HuH-7.5 (cell line): Measurements from ENCODE around the gene TMEM175.

Source experiments
- DNase-seq: peaks from one replicate; pipeline ENCODE4 v3.0.0; 2011; ENCODE audit warnings: low spot score

The TMEM175 gene

GRCh38 chr4:1004071-1004418 lies 71.8 kb downstream of the TMEM175 start:
- no peak for DNase-seq

- no peak for DNase-seq
Measured at GRCh38 chr4:1004557-1005485, 72.6 kb downstream of the TMEM175 start.

GRCh38 chr4:1006856-1007255 lies 74.6 kb downstream of the TMEM175 start:
- no peak for DNase-seq
